ENCODE measurements around the gene SHANK1. TPM values are rescaled to one million over a fixed set of nuclear protein-coding genes. Genes with fewer than 3 reads are reported as not detected.

The SHANK1 gene
- total and polyA plus RNA-seq, 2 of the 4 experiments (the other 2 are of a cell fraction) = 6.1 to 6.7 TPM

DNA sequence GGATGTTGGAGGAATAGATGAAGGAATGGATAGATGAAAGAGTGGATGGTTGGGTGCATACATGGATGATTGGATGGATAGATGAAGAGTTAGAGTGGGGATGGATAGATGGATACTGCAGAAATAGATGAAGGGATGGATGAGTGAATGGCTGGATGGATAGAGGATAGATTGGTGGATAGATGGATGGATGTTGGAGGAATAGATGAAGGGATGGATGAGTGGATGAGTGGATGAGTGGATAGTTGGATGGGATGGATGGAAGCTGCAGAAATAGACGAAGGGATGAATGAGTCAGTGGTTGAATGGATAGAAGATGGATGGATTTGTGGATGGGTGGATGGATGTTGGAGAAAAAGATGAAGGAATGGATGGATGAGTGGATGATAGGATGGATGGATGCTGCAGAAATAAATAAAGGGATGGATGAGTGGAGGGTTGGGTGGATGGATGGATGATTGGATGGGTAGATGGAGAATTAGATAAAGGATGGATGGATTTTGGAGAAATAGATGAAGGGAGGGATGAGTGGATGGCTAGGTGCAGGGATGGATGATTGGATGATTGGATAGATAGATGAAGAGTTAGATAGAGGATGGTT lies 75.2 kb downstream of the SHANK1 start:
- DNase-seq = no peak
- WGBS, 2 experiments (ENCODE audit: extremely low coverage in 2 of 2, insufficient read length in 1 of 2) = 0 to 100% methylated on average over 1 of the region's 1 CpG
- H2AK5ac ChIP-seq (ENCODE audit: low read depth, low read length) = no peak overlapping the region
- no peak for ATAC-seq (ENCODE audit: low read depth)
- BruUV-seq (replicated peaks) = no TSS peak
- H3K4ac ChIP-seq (ENCODE audit: low read depth, low read length) = no peak overlapping the region
- H2AK9ac ChIP-seq (replicated peaks; ENCODE audit: low read depth, low read length, poor library complexity) = no peak overlapping the region
- ChIA-PET POLR2A (ENCODE audit: unreplicated experiment) (no interaction called here), CTCF (no interaction called here)
- TF ChIP-seq, protein P1, sequence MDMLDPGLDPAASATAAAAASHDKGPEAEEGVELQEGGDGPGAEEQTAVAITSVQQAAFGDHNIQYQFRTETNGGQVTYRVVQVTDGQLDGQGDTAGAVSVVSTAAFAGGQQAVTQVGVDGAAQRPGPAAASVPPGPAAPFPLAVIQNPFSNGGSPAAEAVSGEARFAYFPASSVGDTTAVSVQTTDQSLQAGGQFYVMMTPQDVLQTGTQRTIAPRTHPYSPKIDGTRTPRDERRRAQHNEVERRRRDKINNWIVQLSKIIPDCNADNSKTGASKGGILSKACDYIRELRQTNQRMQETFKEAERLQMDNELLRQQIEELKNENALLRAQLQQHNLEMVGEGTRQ (IDR thresholded peaks at IDR 0.05; ENCODE audit: low read depth, low read length) = no peak
- TF ChIP-seq CTCF (conservative IDR thresholded peaks at IDR 0.05; ENCODE audit: low read depth, low read length) (no peak), FOS (IDR thresholded peaks at IDR 0.05; ENCODE audit: low read depth, low read length) (no peak), CHD1 (IDR thresholded peaks at IDR 0.05; ENCODE audit: low read depth, low read length) (no peak), BHLHE40 (IDR thresholded peaks at IDR 0.05; ENCODE audit: low read depth, low read length) (no peak), RAD21 (IDR thresholded peaks at IDR 0.05; ENCODE audit: low read length) (no peak), MXI1 (IDR thresholded peaks at IDR 0.05; ENCODE audit: borderline replicate concordance, low read depth, low read length) (no peak), POLR2A (IDR thresholded peaks at IDR 0.05; ENCODE audit: low read depth, low read length) (no peak)
- TF ChIP-seq, protein P2, sequence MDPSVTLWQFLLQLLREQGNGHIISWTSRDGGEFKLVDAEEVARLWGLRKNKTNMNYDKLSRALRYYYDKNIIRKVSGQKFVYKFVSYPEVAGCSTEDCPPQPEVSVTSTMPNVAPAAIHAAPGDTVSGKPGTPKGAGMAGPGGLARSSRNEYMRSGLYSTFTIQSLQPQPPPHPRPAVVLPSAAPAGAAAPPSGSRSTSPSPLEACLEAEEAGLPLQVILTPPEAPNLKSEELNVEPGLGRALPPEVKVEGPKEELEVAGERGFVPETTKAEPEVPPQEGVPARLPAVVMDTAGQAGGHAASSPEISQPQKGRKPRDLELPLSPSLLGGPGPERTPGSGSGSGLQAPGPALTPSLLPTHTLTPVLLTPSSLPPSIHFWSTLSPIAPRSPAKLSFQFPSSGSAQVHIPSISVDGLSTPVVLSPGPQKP (IDR thresholded peaks at IDR 0.05; ENCODE audit: borderline replicate concordance, low read depth, low read length) = no peak
- H3K56ac ChIP-seq (ENCODE audit: extremely low read depth, insufficient read depth, low read length) = no peak overlapping the region
- H2AFZ ChIP-seq (replicated peaks; ENCODE audit: low read length, poor library complexity) = no peak overlapping the region
- dilution Hi-C loops (cut with HindIII; ENCODE audit: low sequenced_read_pairs, unreplicated experiment) (no loop called here), in situ Hi-C loops (cut with MboI; ENCODE audit: low sequenced_read_pairs) (no loop called here), intact Hi-C loops (cut with micrococcal nuclease) (no loop called here)
- H4K20me1 ChIP-seq (ENCODE audit: insufficient read depth, low read length) = no peaks in the 10 kb centered on the region
- H3K4me1 ChIP-seq (ENCODE audit: control insufficient read depth, insufficient read depth, low read length) = no peaks in the 10 kb centered on the region
- H3K4me2 ChIP-seq (ENCODE audit: low read depth, low read length) = no peak overlapping the region
- H2BK15ac ChIP-seq (ENCODE audit: low read depth, low read length) = no peak overlapping the region
- no peaks in the 10 kb centered on the region for H3K79me1 ChIP-seq (ENCODE audit: low read depth in 1 of 2, low read length in 2 of 2)
- peaks cover 8% of the 10 kb centered on the region for H3K27me3 ChIP-seq (ENCODE audit: control insufficient read depth, insufficient read depth, low read length)
- H2BK5ac ChIP-seq (ENCODE audit: low read depth, low read length, poor library complexity, severe bottlenecking) = peak overlapping the region; percentile 10
- no peak overlapping the region for H3K23ac ChIP-seq (ENCODE audit: low read depth, low read length)
- H4K5ac ChIP-seq (ENCODE audit: low read depth, low read length) = no peak overlapping the region
- no peaks in the 10 kb centered on the region for H3K36me3 ChIP-seq (ENCODE audit: control insufficient read depth, insufficient read depth, low read length)
- no peaks in the 10 kb centered on the region for H3K9me3 ChIP-seq (ENCODE audit: control insufficient read depth, insufficient read depth, low read length)
- H3K4me3 ChIP-seq (ENCODE audit: insufficient read depth, low read depth, low read length) = no peak overlapping the region
- H4K8ac ChIP-seq (ENCODE audit: low read depth in 2 of 2, low read length in 2 of 2) = no peak overlapping the region
- H3K9me1 ChIP-seq (ENCODE audit: insufficient read depth, low read length) = no peaks in the 10 kb centered on the region
- H2BK20ac ChIP-seq (ENCODE audit: low read depth, low read length) = no peak overlapping the region
- H3K27ac ChIP-seq (ENCODE audit: insufficient read depth, low read length) = no peak overlapping the region
- H4K91ac ChIP-seq (ENCODE audit: insufficient read depth, low read depth, low read length) = no peak overlapping the region
- H3K14ac ChIP-seq (replicated peaks; ENCODE audit: low read depth, low read length) = no peak overlapping the region
- H3K18ac ChIP-seq (ENCODE audit: low read depth, low read length) = no peak overlapping the region
- H2BK120ac ChIP-seq (ENCODE audit: low read depth, low read length) = no peak overlapping the region
- H3K9ac ChIP-seq (ENCODE audit: low read depth, low read length) = no peak overlapping the region
